ENCODE measurements around the gene SPINK9.

SPINK9 gene

DNA sequence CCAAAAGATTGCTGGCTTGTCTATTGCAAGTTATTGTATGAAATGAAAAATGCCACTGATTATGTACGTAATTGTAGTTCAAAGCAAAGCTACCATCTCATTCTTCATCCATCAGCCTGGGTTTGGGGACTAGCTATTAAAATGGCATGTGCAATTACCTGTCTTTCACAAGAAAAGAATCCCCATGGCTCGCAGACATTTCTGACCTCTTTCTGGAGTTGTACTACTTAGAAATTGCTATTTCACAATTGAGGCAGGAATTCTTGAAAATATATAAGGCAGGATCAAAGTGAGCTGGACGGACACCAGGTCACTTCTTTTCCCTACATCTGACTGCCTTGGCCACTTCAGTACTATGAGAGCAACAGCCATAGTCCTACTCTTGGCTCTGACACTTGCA lies at the start of gene SPINK9:
Gene SPINK9 (plus strand): TSS at position 301 of the 400 bp plus-strand sequence. CDS start 55 bp downstream, at position 356.
- DNase-seq: no peak

GRCh38 chr5:148290271-148291195 lies 44.8 kb upstream of the SPINK9 start:
- peak in 1 of 14 donors; percentile 1 for DNase-seq

GRCh38 chr5:148297731-148298130 lies 37.6 kb upstream of the SPINK9 start:
- DNase-seq: no peak

- no peak for DNase-seq
These were observed 28.9 kb upstream of the SPINK9 start for GRCh38 chr5:148306446-148306845.

DNA sequence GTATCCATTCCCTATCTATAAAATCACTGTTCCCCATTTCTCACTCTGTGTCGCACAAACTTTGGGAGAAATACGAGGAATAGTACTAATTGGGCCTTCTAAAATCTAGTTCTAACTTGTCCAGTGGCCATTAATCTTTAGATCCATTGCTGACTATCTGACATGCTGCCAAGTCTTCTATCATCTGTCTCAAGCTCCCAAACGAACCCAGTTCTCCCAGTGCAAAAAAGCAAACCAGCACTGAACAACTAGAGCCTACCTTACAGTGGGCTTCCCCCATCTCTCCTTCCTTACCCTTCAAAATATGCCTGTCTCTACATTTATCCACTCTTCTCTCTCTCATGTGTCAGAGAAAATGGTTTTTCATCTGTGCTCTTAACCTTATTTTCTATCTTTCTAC lies 26.3 kb upstream of the SPINK9 start:
- no peak for DNase-seq

DNA sequence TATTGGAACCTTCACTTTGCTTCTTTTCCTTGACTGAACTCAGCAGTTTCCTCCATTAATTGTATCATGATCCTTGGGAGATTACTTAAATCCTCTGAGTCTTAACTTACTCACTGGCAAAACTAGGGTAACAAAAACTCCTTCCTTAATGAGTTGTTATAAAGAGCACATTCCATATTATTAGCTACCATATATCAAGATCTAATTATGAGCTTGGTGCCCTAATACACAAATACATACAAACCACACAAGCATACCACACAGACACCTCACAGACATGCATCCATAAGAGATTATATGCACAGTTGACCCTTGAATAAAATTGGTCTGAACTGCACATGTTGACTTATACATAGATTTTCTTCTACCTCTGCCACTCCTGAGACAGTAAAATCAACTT lies 25.6 kb upstream of the SPINK9 start:
- DNase-seq: no peak

- DNase-seq: no peak
These were observed 23.9 kb upstream of the SPINK9 start for GRCh38 chr5:148311484-148311883.

GRCh38 chr5:148312153-148312552 lies 23.2 kb upstream of the SPINK9 start, which contains the start of gene SPINK7:
SPINK7 (plus strand) TSS chr5:148312423; CDS start chr5:148312484, 61 bp downstream.
- no peak for DNase-seq

DNA sequence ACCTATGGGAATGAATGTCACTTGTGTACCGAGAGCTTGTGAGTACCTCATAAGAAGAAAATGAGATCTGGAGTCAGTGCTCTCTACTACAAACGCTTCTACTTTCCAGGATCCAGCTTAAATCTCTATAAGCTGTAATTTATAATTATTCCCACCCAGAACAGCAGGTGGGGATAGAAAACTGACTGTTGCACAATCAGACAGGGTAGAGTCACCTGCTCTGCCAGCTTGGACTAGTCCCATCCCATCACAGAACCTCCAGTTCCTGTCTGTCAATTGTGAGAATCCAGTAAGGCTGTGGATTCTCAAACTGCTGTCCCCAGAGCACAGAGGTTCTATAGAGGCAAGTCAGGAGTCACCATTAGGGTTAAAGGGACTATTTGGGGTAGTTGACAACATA lies 21.2 kb upstream of the SPINK9 start:
- no peak for DNase-seq

- no peak for DNase-seq
These were observed 20.6 kb upstream of the SPINK9 start for GRCh38 chr5:148314731-148315130.

- peak in 2 of 14 donors; percentile 0 to 3 for DNase-seq
These were observed 15.1 kb upstream of the SPINK9 start for GRCh38 chr5:148320011-148320963.

- no peak for DNase-seq
These were observed 2.0 kb upstream of the SPINK9 start for GRCh38 chr5:148333262-148333849.

GRCh38 chr5:148336704-148337435 lies 1.5 kb downstream of the SPINK9 start:
- no peak for DNase-seq

DNA sequence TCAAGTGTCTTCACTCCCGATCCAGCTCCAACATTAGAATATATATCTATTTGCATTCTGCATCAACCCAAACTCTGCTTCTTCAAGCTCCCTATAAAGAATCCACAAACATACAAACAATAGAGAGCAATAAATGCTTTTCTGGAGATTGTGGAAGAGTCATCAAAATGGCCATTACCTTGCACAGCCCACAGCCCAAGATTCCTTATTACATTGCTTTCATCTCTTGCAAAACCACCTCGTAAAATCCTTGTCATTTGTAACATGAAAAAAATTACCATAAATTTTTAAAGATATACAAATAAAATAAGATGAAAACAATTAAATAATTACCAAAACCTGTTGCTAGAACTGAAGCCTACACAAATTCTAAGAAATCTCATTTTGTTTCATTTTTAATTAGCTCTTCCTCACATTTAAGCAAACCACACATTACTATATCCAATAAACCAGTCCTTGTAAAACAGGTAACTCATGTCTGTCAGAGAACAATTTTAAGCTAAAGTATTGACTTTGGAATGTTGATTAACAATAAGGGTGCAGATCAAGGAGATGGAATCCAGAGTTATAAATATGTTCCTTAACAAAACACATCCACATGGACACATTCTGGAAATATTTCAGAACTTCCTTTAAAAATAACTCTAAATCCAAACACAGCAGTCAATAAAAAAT lies 7.1 kb downstream of the SPINK9 start:
- no peak for DNase-seq

DNA sequence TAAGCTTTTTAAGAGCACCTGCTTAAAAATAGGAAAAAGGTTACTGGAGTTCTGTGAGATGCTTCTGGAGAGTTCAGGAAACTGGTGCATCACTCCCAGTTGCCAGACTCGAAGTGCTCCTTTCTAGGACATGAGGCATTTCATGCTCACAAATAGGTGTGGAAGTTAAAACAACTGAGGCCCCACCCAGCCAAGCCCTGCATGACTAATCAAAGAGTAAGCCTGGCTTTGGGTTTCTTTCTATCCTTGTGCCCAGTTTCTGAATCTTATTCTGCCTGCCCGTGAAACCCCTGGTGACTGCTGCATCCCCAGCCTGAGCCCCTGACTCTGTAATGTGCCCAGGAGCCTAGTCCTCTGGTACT lies 7.7 kb downstream of the SPINK9 start:
- no peak for DNase-seq

GRCh38 chr5:148343603-148344487 lies 8.5 kb downstream of the SPINK9 start:
- DNase-seq: no peak

DNA sequence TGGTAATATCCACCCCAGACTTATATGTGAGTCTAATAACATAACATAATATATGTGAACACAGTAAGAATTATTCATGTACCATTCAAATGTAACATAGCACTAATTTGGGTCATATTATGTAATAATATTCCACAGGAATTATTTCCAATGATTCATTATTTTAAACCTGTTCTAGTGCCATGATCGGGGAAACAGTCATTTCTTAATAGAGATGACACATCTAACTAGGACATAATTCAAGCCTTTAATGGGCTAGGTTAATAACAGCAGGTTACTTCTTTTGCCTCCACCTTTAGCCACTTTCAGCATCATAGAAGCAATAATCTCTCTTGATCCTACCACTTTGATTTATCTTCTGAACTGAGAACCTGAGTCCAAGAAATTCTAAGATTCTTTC lies 12.3 kb downstream of the SPINK9 start:
- no peak for DNase-seq

DNA sequence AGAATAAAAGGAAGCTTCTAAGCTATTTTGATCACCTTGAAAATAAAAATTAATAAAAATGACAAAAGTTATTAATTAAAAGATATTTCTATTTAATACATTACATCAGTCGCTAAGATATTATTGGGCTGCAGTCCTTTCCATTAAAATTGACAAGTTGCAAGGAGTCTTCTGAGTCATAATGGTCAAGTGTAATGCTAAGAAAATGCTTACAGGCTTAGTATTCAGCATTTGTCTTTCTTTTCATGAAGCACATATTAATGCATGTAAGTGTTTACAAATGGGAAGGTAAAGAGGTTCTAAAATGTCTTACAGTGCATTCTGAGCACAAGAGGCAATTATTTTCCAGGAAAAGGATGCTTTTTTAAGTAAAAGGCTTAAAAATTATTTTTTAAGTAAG lies 17.3 kb downstream of the SPINK9 start:
- DNase-seq: no peak

GRCh38 chr5:148353634-148354033 lies 18.3 kb downstream of the SPINK9 start:
- no peak for DNase-seq

- no peak for DNase-seq
These were observed 29.0 kb downstream of the SPINK9 start for GRCh38 chr5:148364343-148364742.

Measured in C1 segment of cervical spinal cord (tissue), 14 donors.